Mesothelial cell of epicardium (in vitro differentiated cells): ENCODE results near the gene SLC35B2. TPM values are rescaled to one million over a fixed set of nuclear protein-coding genes. Genes with fewer than 3 reads are reported as not detected.

Source experiments
- DNase-seq, 2 experiments: peaks; one replicate each; pipeline ENCODE4 v3.0.0; 2021; ENCODE audit warnings: low spot score in 2 of 2; ENCODE audit not compliant: unreplicated experiment in 2 of 2
- H3K27ac Mint-ChIP-seq: 2 replicates; pipeline ENCODE4 v1.8.0; 2021; ENCODE audit warnings: mixed read lengths
- H3K27me3 Mint-ChIP-seq: 2 replicates; pipeline ENCODE4 v1.8.0; 2021; ENCODE audit warnings: low read depth, mixed read lengths
- H3K36me3 Mint-ChIP-seq: 2 replicates; pipeline ENCODE4 v1.8.0; 2021; ENCODE audit warnings: mixed read lengths
- H3K4me1 Mint-ChIP-seq: 2 replicates; pipeline ENCODE4 v1.8.0; 2021; ENCODE audit warnings: mixed read lengths
- H3K4me3 Mint-ChIP-seq: 2 replicates; pipeline ENCODE4 v1.8.0; 2021; ENCODE audit warnings: mild to moderate bottlenecking, moderate library complexity, mixed read lengths
- H3K9me3 Mint-ChIP-seq: 2 replicates; pipeline ENCODE4 v1.8.0; 2021; ENCODE audit warnings: mixed read lengths
- total RNA-seq: library from RNA; stranded (reverse); gene quantifications from 3 replicates; pipeline ENCODE4 v1.2.1, GENCODE V29; 2021
- TF ChIP-seq, protein P1 (sequence below): fragments of 200-600 bp; sonication (generic); IDR thresholded peaks from one replicate; pipeline ENCODE4 v1.5.0; 2021; ENCODE audit warnings: antibody characterized with exemption; ENCODE audit not compliant: unreplicated experiment

Gene SLC35B2
- total RNA-seq, 1 donor from 2014 or later, result 38.2 TPM

GRCh38 chr6:44256775-44257024 is 628 bp downstream of the SLC35B2 start:
- TF ChIP-seq, protein P1, sequence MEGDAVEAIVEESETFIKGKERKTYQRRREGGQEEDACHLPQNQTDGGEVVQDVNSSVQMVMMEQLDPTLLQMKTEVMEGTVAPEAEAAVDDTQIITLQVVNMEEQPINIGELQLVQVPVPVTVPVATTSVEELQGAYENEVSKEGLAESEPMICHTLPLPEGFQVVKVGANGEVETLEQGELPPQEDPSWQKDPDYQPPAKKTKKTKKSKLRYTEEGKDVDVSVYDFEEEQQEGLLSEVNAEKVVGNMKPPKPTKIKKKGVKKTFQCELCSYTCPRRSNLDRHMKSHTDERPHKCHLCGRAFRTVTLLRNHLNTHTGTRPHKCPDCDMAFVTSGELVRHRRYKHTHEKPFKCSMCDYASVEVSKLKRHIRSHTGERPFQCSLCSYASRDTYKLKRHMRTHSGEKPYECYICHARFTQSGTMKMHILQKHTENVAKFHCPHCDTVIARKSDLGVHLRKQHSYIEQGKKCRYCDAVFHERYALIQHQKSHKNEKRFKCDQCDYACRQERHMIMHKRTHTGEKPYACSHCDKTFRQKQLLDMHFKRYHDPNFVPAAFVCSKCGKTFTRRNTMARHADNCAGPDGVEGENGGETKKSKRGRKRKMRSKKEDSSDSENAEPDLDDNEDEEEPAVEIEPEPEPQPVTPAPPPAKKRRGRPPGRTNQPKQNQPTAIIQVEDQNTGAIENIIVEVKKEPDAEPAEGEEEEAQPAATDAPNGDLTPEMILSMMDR, result no peak
- Mint-ChIP-seq H3K9me3 (no peaks in the 10 kb centered on the region), H3K4me1 (peaks cover 21% of the 10 kb centered on the region), H3K36me3 (peaks cover 25% of the 10 kb centered on the region), H3K4me3 (peak overlapping the region; percentile 75), H3K27me3 (no peaks in the 10 kb centered on the region), H3K27ac (peak overlapping the region; percentile 83)
- DNase-seq, result peak in 1 of 2 experiments; percentile 65

DNA sequence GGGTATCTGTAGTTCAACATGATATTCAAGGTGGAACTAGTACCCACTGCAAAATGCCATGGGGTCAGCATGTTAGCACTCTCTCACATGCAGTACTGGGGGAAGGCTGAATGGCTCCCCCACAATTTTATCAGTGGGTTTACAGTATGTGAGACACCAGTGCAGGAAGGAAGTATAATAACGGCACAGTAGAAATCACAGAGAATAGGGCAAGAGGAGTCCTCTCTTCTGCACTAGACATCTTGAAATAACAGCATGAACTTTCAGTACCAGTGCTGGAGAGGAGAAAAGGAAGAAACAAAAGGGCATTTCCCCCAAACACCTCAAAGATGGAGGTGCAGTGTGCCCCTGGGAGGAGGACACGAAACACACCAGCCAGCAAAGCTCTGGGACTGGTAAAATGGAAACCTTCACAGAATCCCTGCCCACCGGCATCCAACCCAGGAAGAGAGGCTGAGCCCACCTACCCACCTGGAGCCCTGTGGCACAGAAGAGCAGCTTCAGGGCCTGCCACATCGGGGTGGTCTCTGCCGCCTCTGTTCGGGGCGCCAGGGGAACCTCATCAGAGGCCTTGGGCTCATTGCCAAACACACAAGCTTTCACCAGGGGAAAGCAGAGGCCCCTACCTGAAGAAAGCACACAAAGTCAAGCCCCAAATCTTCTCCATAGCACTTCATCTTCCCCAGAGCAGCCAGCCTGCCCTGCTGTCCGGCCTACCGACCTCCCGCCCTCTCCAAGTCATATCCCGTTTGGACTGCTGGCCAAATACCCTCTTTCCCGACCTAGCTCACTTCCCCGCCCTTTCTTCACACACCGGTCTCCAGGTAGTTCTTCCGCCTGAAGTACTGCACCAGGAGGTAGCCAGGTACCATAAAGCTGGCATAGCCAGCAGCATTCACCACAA is 1.2 kb downstream of the SLC35B2 start:
- peaks cover 21% of the 10 kb centered on the region for H3K4me1 Mint-ChIP-seq

GRCh38 chr6:44255105-44255808 is 2.1 kb downstream of the SLC35B2 start:
- peak overlapping the region; percentile 50 for H3K27ac Mint-ChIP-seq
- H3K4me3 Mint-ChIP-seq, result peak overlapping the region; percentile 75
- no peak for DNase-seq
- peaks cover 37% of the 10 kb centered on the region for H3K36me3 Mint-ChIP-seq
- no peaks in the 10 kb centered on the region for H3K9me3 Mint-ChIP-seq
- TF ChIP-seq, protein P1, result no peak
- H3K4me1 Mint-ChIP-seq, result peaks cover 21% of the 10 kb centered on the region
- H3K27me3 Mint-ChIP-seq, result no peaks in the 10 kb centered on the region

More for the DNA sequence above, 1.2 kb downstream of the SLC35B2 start:
- no peaks in the 10 kb centered on the region for H3K9me3 Mint-ChIP-seq
- H3K27ac Mint-ChIP-seq, result peak overlapping the region; percentile 83
- TF ChIP-seq, protein P1, result no peak
- peaks cover 30% of the 10 kb centered on the region for H3K36me3 Mint-ChIP-seq
- H3K27me3 Mint-ChIP-seq, result no peaks in the 10 kb centered on the region
- DNase-seq, result no peak
- peak overlapping the region; percentile 75 for H3K4me3 Mint-ChIP-seq

GRCh38 chr6:44254191-44255104 is 2.9 kb downstream of the SLC35B2 start:
- TF ChIP-seq, protein P1, result no peak
- Mint-ChIP-seq H3K27me3 (no peaks in the 10 kb centered on the region), H3K4me1 (peaks cover 24% of the 10 kb centered on the region), H3K9me3 (no peaks in the 10 kb centered on the region), H3K27ac (peak overlapping the region; percentile 7), H3K4me3 (no peak overlapping the region), H3K36me3 (peaks cover 43% of the 10 kb centered on the region)
- DNase-seq, result no peak

DNA sequence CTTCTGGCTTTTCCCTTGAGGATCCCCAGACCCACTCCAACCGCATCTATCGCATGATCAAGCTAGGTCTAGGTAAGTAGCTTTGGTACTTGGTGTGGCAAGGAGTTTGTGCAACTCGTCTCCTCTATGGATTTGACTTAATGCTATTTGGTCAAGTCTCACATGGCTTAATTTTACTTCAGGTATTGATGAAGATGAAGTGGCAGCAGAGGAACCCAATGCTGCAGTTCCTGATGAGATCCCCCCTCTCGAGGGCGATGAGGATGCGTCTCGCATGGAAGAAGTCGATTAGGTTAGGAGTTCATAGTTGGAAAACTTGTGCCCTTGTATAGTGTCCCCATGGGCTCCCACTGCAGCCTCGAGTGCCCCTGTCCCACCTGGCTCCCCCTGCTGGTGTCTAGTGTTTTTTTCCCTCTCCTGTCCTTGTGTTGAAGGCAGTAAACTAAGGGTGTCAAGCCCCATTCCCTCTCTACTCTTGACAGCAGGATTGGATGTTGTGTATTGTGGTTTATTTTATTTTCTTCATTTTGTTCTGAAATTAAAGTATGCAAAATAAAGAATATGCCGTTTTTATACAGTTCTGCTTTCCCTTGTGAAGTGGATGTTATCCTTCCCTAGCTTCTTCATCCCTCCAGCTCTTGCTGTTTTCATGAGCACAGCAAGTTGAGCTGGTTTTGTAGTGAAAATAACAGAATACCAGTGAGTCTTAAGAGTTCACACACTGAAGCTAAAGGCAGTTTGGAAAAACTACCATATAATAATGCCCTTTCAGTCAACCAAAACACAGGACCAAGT is 3.8 kb downstream of the SLC35B2 start:
- H3K27ac Mint-ChIP-seq, result peak overlapping the region; percentile 51
- no peaks in the 10 kb centered on the region for H3K9me3 Mint-ChIP-seq
- no peaks in the 10 kb centered on the region for H3K27me3 Mint-ChIP-seq
- no peak for DNase-seq
- H3K4me3 Mint-ChIP-seq, result no peak overlapping the region
- TF ChIP-seq, protein P1, result peak; percentile 27
- peaks cover 34% of the 10 kb centered on the region for H3K4me1 Mint-ChIP-seq
- H3K36me3 Mint-ChIP-seq, result peaks cover 51% of the 10 kb centered on the region
